GM12865 (cell line): ENCODE data around the gene GRIA1.

Source experiments
- DNase-seq: peaks from one replicate; pipeline ENCODE4 v3.0.0; 2010; ENCODE audit warnings: low read depth
- H3K4me3 ChIP-seq: 2 replicates; pipeline ENCODE4 v1.5.1; 2011; ENCODE audit warnings: mild to moderate bottlenecking, low read depth, low read length, control low read depth
- CTCF ChIP-seq: IDR thresholded peaks from 2 replicates; pipeline ENCODE4 v1.5.1; 2011; ENCODE audit warnings: low read length, control low read depth, low read depth, inconsistent platforms; ENCODE audit not compliant: insufficient read depth; ENCODE audit errors: missing control alignments

GRIA1 gene

GRCh38 chr5:153636670-153637451 is 146.4 kb downstream of the GRIA1 start:
- H3K4me3 ChIP-seq, result no peak overlapping the region
- no peak for TF ChIP-seq CTCF
- no peak for DNase-seq

- H3K4me3 ChIP-seq, result no peak overlapping the region
- no peak for DNase-seq
- TF ChIP-seq CTCF, result no peak
Measured at GRCh38 chr5:153640293-153640692, 149.8 kb downstream of the GRIA1 start.

GRCh38 chr5:153641183-153641688 is 150.8 kb downstream of the GRIA1 start:
- DNase-seq, result no peak
- TF ChIP-seq CTCF, result no peak
- H3K4me3 ChIP-seq, result no peak overlapping the region

- no peak overlapping the region for H3K4me3 ChIP-seq
- no peak for DNase-seq
- TF ChIP-seq CTCF, result no peak
Measured at GRCh38 chr5:153654504-153655200, 164.2 kb downstream of the GRIA1 start.

- no peak for DNase-seq
- no peak overlapping the region for H3K4me3 ChIP-seq
- TF ChIP-seq CTCF, result no peak
Measured at GRCh38 chr5:153655201-153655510, 164.7 kb downstream of the GRIA1 start.

GRCh38 chr5:153658149-153658548 is 167.7 kb downstream of the GRIA1 start:
- no peak for TF ChIP-seq CTCF
- DNase-seq, result no peak
- H3K4me3 ChIP-seq, result no peak overlapping the region

- no peak for TF ChIP-seq CTCF
- no peak for DNase-seq
- no peak overlapping the region for H3K4me3 ChIP-seq
Measured at GRCh38 chr5:153658606-153659005, 168.1 kb downstream of the GRIA1 start.
